ENCODE data around the gene SUPT3H.

Gene SUPT3H

GRCh38 chr6:44806656-44807055 is 571.1 kb downstream of the SUPT3H start:
- DNase-seq, result no peak
- TF ChIP-seq, protein P1, sequence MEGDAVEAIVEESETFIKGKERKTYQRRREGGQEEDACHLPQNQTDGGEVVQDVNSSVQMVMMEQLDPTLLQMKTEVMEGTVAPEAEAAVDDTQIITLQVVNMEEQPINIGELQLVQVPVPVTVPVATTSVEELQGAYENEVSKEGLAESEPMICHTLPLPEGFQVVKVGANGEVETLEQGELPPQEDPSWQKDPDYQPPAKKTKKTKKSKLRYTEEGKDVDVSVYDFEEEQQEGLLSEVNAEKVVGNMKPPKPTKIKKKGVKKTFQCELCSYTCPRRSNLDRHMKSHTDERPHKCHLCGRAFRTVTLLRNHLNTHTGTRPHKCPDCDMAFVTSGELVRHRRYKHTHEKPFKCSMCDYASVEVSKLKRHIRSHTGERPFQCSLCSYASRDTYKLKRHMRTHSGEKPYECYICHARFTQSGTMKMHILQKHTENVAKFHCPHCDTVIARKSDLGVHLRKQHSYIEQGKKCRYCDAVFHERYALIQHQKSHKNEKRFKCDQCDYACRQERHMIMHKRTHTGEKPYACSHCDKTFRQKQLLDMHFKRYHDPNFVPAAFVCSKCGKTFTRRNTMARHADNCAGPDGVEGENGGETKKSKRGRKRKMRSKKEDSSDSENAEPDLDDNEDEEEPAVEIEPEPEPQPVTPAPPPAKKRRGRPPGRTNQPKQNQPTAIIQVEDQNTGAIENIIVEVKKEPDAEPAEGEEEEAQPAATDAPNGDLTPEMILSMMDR (IDR thresholded peaks at IDR 0.05), result no peak
- Histone ChIP-seq H3K36me3 (no peaks in the 10 kb centered on the region), H3K9me3 (no peaks in the 10 kb centered on the region), H3K4me3 (no peak overlapping the region), H3K27me3 (no peaks in the 10 kb centered on the region), H3K4me1 (no peaks in the 10 kb centered on the region), H3K27ac (no peak overlapping the region)
- intact Hi-C loops (cut with DNase I; ENCODE audit: low total_unique reads), result no loop called here

- DNase-seq, result no peak
- Histone ChIP-seq H3K27ac (no peak overlapping the region), H3K4me3 (no peak overlapping the region), H3K36me3 (no peaks in the 10 kb centered on the region), H3K4me1 (peaks cover 0 to 6% (median under 1%) of the 10 kb centered on the region in 4 donors), H3K9me3 (no peaks in the 10 kb centered on the region), H3K27me3 (no peaks in the 10 kb centered on the region)
- intact Hi-C loops (cut with DNase I; ENCODE audit: low total_unique reads), result no loop called here
- TF ChIP-seq, protein P1 (IDR thresholded peaks at IDR 0.05), result no peak
These were observed 572.4 kb downstream of the SUPT3H start for GRCh38 chr6:44805238-44805846.

DNA sequence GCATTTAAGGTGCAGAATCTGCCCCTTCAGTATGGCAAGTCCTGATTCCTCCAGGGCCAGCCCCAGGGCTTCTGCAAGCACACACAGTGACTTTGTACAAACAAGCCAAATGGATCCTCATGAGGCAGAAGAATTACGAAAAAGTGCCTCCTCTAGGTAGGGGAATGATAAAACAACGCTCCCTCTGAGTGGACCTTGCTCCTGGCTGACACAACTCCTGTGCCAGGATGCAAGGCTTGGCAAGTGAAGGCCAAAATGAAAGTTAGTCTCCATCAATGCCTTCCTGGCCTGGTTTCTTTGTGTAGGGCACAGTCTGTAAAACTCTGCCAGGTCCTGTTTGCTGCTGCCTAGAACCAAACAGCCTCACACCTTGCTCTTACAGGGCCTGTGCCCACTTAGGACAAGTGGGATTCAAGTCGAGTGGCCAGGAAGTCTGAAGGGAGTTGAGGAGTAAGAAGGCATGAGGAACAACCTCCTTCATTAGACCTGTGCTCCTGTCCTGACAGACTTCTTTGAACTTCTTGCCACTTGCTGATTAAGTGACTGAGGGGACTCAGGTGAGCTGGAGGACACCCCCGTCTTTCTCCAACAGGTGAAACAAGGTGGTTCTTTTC is 573.1 kb downstream of the SUPT3H start:
- intact Hi-C loops (cut with DNase I; ENCODE audit: low total_unique reads), result no loop called here
- Histone ChIP-seq H3K27me3 (no peaks in the 10 kb centered on the region), H3K4me3 (no peak overlapping the region), H3K27ac (no peak overlapping the region), H3K9me3 (no peaks in the 10 kb centered on the region), H3K36me3 (no peaks in the 10 kb centered on the region), H3K4me1 (peaks cover 0 to 13% (median 4%) of the 10 kb centered on the region in 4 donors)
- DNase-seq, result no peak
- TF ChIP-seq, protein P1 (IDR thresholded peaks at IDR 0.05), result no peak

DNA sequence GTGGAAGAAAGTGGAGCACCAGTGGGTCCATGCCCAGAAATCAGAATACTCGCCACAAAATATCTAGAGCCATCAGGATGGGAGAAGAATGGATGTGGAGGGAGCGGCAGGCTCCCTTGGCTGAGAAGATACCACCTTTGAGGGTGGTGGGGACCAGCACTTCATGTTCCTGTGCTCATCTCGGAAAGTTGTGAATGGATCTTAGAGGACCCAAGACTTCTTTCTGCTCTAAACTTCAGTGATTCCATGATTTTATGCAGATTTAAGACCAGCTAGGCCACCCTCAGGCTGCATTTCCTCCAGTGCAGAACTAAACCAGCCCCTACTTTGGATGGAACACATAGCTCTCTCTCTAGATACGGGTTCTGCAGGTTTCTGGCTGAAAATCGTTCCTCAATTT is 573.7 kb downstream of the SUPT3H start:
- H3K4me3 ChIP-seq, result no peak overlapping the region
- no peaks in the 10 kb centered on the region for H3K27me3 ChIP-seq
- TF ChIP-seq, protein P1 (IDR thresholded peaks at IDR 0.05), result no peak
- no peak overlapping the region for H3K27ac ChIP-seq
- H3K4me1 ChIP-seq, result peaks cover 0 to 13% (median 4%) of the 10 kb centered on the region in 4 donors
- no peaks in the 10 kb centered on the region for H3K36me3 ChIP-seq
- intact Hi-C loops (cut with DNase I; ENCODE audit: low total_unique reads), result no loop called here
- DNase-seq, result no peak
- H3K9me3 ChIP-seq, result no peaks in the 10 kb centered on the region

DNA sequence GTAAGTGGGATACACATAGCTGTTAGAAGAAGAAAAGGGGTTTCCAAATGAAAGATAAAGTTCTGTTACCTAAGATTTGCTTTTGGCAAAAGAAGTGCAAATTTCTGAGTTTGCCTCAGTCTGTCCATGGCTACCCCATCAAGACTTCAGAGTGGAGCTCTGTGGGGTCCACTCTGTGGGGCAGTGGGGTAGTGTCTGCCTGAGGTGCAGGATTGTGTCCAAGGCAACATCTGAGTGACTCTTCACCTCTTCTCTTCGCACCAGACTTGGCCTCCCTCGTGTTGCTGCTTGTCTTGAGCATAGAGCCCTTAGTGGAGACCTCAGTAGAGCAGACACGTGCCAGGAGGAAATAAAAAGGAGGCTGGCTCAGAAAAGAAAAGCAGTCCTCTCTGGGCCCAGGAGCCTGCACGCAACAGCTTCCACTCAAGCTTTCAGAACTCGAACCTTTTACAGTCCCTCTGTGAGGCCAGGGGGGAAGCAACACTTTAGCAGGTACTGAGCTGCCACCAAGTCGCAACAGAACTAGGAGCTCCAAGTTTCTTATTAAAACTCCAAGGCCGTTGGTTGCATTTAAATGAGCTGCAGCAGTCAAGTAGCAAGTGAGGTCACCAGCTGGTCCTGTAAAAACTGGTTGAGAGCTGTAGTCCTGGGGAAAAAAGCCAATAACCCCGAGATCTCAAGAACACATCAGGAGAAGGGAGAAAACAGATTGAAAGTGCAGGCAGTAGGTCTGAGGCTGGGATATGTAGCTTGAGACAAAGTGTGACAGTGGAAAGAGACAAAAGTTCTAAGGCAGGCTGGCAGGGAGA is 576.7 kb downstream of the SUPT3H start:
- Histone ChIP-seq H3K9me3 (no peaks in the 10 kb centered on the region), H3K27me3 (no peaks in the 10 kb centered on the region), H3K4me3 (no peak overlapping the region), H3K36me3 (no peaks in the 10 kb centered on the region), H3K27ac (no peak overlapping the region), H3K4me1 (peaks cover 0 to 13% (median 4%) of the 10 kb centered on the region in 4 donors)
- intact Hi-C loops (cut with DNase I; ENCODE audit: low total_unique reads), result no loop called here
- TF ChIP-seq, protein P1 (IDR thresholded peaks at IDR 0.05), result no peak
- no peak for DNase-seq

All from tibial artery (tissue), 4 donors.